T-cell (primary cell): ENCODE data around the gene CDC14A. TPM values are rescaled to one million over a fixed set of nuclear protein-coding genes. Genes with fewer than 3 reads are reported as not detected.

Source experiments
- ATAC-seq, 4 experiments: fragments of 200-7000 bp in 3 of 4; fragments of 150-1000 bp in 1 of 4; cut with Tn5 transposase; replicated peaks in 1 of 4; 1 replicate in 3 of 4; 2 replicates in 1 of 4; pipeline ENCODE4 v1.10.0; 2021; ENCODE audit warnings: moderate library complexity in 3 of 4, mild to moderate bottlenecking in 2 of 4, moderate number of reproducible peaks in 1 of 4
- CTCF ChIA-PET, 2 donors: fragments of 300-600 bp; sonication (Branson Sonifier 250); formaldehyde crosslinking; loops; one replicate each; lab custom pipeline; 2022; ENCODE audit warnings: antibody characterized with exemption in 2 of 2; lab: Charles Lee
- POLR2A ChIA-PET, 2 donors: fragments of 300-600 bp; sonication (Branson Sonifier 250); formaldehyde crosslinking; loops; one replicate each; lab custom pipeline; 2022; ENCODE audit warnings: antibody characterized with exemption in 2 of 2; lab: Charles Lee
- DNase-seq, 35 experiments: peaks; one replicate each; pipeline versions ENCODE4 v3.0.0 to v3.0.0-alpha.2; 2013 to 2023
- H3K27ac ChIP-seq: one replicate; pipeline ENCODE4 v1.5.1; 2013; ENCODE audit warnings: low read length
- H3K27me3 ChIP-seq, 2 experiments: replicated peaks in 1 of 2; 1 replicate in 1 of 2; 2 replicates in 1 of 2; pipeline versions ENCODE4 v1.6.1 to v1.7.0; 2013; ENCODE audit warnings: low read length in 1 of 2, mixed read lengths in 1 of 2; ENCODE audit not compliant: control insufficient read depth in 2 of 2, insufficient read depth in 2 of 2; ENCODE audit errors: extremely low read depth in 1 of 2
- H3K36me3 ChIP-seq, 2 donors: 1 replicate in 1 of 2; 2 replicates in 1 of 2; pipeline versions ENCODE4 v1.6.1 to v1.7.0; 2013; ENCODE audit warnings: low read length in 1 of 2; ENCODE audit not compliant: control insufficient read depth in 2 of 2, insufficient read depth in 1 of 2; ENCODE audit errors: extremely low read depth in 1 of 2
- H3K4me1 ChIP-seq, 2 experiments: 1 replicate in 1 of 2; 2 replicates in 1 of 2; pipeline versions ENCODE4 v1.6.1 to v1.7.0; 2013; ENCODE audit warnings: low read length in 2 of 2, mixed read lengths in 1 of 2; ENCODE audit not compliant: insufficient read depth in 2 of 2, control insufficient read depth in 1 of 2; ENCODE audit errors: extremely low read depth in 1 of 2
- H3K4me3 ChIP-seq, 2 donors: 1 replicate in 1 of 2; 2 replicates in 1 of 2; pipeline versions ENCODE4 v1.5.1 to v1.7.0; 2013; ENCODE audit warnings: mild to moderate bottlenecking in 2 of 2, low read length in 1 of 2, moderate library complexity in 1 of 2; ENCODE audit not compliant: control insufficient read depth in 1 of 2; ENCODE audit errors: extremely low read depth in 1 of 2
- H3K9me3 ChIP-seq: 2 replicates; pipeline ENCODE4 v1.7.0; 2013
- H3K27ac Mint-ChIP-seq, 2 donors: one replicate each; pipeline ENCODE4 v1.8.0; 2020 to 2021; ENCODE audit warnings: mild to moderate bottlenecking in 2 of 2, mixed read lengths in 2 of 2
- H3K27me3 Mint-ChIP-seq, 2 donors: one replicate each; pipeline ENCODE4 v1.8.0; 2021 to 2022; ENCODE audit warnings: mixed read lengths in 2 of 2
- H3K36me3 Mint-ChIP-seq: one replicate; pipeline ENCODE4 v1.8.0; 2021; ENCODE audit warnings: mixed read lengths
- H3K4me1 Mint-ChIP-seq, 3 donors: one replicate each; pipeline ENCODE4 v1.8.0; 2020 to 2022; ENCODE audit warnings: mixed read lengths in 3 of 3, mild to moderate bottlenecking in 1 of 3
- H3K4me3 Mint-ChIP-seq, 3 donors: one replicate each; pipeline ENCODE4 v1.8.0; 2020 to 2022; ENCODE audit warnings: mild to moderate bottlenecking in 3 of 3, mixed read lengths in 3 of 3, moderate library complexity in 3 of 3
- H3K9me3 Mint-ChIP-seq, 3 donors: one replicate each; pipeline ENCODE4 v1.8.0; 2020 to 2022; ENCODE audit warnings: mixed read lengths in 3 of 3
- WGBS: methylation state at CpG from one replicate; pipeline ENCODE4 v1.1.5; 2013; ENCODE audit warnings: missing lambda C conversion rate; ENCODE audit not compliant: insufficient coverage; 5-methylcytosine and 5-hydroxymethylcytosine counted together
- total RNA-seq, 35 experiments: library from RNA in 6 of 35; stranded (reverse) in 6 of 35; fragments of 120-200 nt in 1 of 35; gene quantifications; one replicate each; pipeline versions ENCODE4 v1.2.1 to v1.2.4 and lab custom pipeline; 2013 to 2026

Gene CDC14A
- total RNA-seq, 5 donors from 2014 or later (not counting 1 experiment from before 2014, with no cell fraction given): 77.1 to 169 (median 91.6) TPM

DNA sequence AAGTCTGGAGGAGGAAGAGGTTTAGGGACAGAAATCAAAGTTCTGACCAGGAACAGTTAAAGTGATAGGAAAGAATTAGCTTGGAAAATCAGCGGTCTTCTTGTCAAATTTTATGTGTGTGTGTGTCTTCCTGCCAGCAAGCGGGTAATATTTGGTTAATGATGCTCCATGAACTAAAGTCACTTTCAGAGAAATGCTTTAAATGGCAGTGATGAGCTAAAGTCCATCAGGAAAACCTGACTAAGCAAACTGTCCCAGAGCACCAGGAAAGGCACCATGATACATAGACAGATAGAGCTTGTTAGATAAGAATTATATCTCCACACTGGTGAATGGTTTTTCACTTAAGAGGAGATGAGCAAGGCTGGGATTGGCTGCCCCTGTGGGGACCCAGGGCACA lies 10.0 kb upstream of the CDC14A start:
- ATAC-seq (no peak), DNase-seq (no peak)
- CTCF ChIA-PET: no interaction called here
- no peak overlapping the region for H3K4me3 Mint-ChIP-seq
- H3K4me1 Mint-ChIP-seq: no peaks in the 10 kb centered on the region
- Histone ChIP-seq H3K36me3 (no peaks in the 10 kb centered on the region), H3K4me3 (no peak overlapping the region), H3K27me3 (no peaks in the 10 kb centered on the region), H3K27ac (no peak overlapping the region), H3K9me3 (no peaks in the 10 kb centered on the region), H3K4me1 (no peaks in the 10 kb centered on the region)
- no peak overlapping the region for H3K27ac Mint-ChIP-seq
- H3K27me3 Mint-ChIP-seq: no peaks in the 10 kb centered on the region
- 100% methylated on average over 1 of the region's 2 CpGs for WGBS
- H3K36me3 Mint-ChIP-seq: no peaks in the 10 kb centered on the region
- POLR2A ChIA-PET: no interaction called here
- no peaks in the 10 kb centered on the region for H3K9me3 Mint-ChIP-seq

DNA sequence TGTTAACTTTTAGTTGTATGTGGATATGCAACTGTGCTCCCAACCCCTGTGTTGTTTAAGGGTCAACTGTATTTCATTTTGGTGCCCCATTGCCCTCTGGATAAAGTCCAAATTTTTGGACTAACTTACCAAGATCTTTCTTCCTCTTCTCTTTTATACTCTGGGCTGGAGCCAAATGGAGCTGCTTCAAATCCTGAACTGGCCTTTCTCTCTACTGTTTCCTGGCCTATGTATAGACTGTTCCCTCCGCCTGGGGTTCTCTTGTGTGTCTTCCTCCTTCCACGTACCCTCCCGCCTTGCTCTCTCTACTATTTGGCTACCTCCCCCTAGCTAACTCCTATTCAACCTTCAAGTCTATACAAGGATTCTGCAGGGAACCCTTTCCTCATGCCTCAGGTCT lies 8.4 kb upstream of the CDC14A start:
- no peaks in the 10 kb centered on the region for H3K4me1 Mint-ChIP-seq
- no peak overlapping the region for H3K4me3 Mint-ChIP-seq
- no peaks in the 10 kb centered on the region for H3K27me3 Mint-ChIP-seq
- H3K27ac ChIP-seq: no peak overlapping the region
- DNase-seq: no peak
- no peaks in the 10 kb centered on the region for H3K4me1 ChIP-seq
- no peak overlapping the region for H3K4me3 ChIP-seq
- ChIA-PET POLR2A (no interaction called here), CTCF (no interaction called here)
- no peaks in the 10 kb centered on the region for H3K36me3 Mint-ChIP-seq
- no peak overlapping the region for H3K27ac Mint-ChIP-seq
- no peaks in the 10 kb centered on the region for H3K9me3 Mint-ChIP-seq
- ATAC-seq: no peak
- WGBS: 96% methylated on average over 3 of the region's 3 CpGs
- no peaks in the 10 kb centered on the region for H3K9me3 ChIP-seq
- no peaks in the 10 kb centered on the region for H3K36me3 ChIP-seq
- H3K27me3 ChIP-seq: no peaks in the 10 kb centered on the region

DNA sequence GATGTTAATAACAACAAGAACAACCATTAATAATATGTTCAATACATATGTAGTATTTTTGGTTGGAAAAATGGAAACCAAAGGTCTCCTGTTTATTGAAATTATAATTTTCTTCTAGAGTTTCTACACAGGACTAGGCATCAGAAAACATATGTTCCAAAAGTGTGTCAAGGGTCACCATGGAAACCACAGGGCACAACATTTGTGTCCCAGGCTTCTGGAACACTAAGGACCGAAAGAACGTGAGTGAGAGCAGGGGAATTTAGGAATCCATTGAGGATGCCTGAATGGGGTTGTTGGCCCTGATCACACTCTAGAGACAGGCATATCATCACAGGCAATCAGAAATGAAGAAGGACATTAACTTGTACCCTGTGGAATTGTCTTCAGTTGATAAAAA lies 7.5 kb upstream of the CDC14A start:
- WGBS: no CpG with 5 or more reads among the region's 2 CpGs

DNA sequence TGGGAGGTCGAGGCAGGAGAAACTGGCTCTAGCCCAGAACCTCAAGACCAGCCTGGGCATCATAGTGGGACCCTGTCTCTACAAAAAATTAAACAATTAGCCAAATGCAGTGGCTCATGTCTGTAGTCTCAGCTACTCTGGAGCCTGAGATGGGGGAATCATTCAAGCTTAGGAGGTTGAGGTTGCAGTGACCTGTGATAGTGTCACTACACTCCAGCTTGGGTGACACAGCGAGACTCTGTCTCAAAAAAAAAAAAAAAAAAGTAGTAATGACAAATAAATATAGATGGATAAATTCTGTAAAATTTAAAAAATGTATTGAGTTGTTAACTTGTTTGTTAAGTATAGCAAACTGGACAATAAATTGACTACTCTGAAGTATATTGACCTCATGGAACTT lies 5.9 kb upstream of the CDC14A start:
- H3K4me3 Mint-ChIP-seq: no peak overlapping the region
- WGBS: no CpG with 5 or more reads among the region's 2 CpGs
- no peaks in the 10 kb centered on the region for H3K27me3 Mint-ChIP-seq
- no peaks in the 10 kb centered on the region for H3K36me3 Mint-ChIP-seq
- no peak for DNase-seq
- no peak overlapping the region for H3K4me3 ChIP-seq
- no peaks in the 10 kb centered on the region for H3K27me3 ChIP-seq
- no peaks in the 10 kb centered on the region for H3K36me3 ChIP-seq
- POLR2A ChIA-PET: no interaction called here
- CTCF ChIA-PET: interaction anchor here (0.6 to 1.2 kb wide), 3 partner anchors 45 to 1341 kb away, joined by 3 to 6 read pairs (median 3); no protein-coding TSS in a partner anchor
- no peak overlapping the region for H3K27ac ChIP-seq
- no peaks in the 10 kb centered on the region for H3K9me3 Mint-ChIP-seq
- peaks cover 0 to 5% (median 3%) of the 10 kb centered on the region in 3 donors for H3K4me1 Mint-ChIP-seq
- peaks cover 0 to 7% of the 10 kb centered on the region in 2 experiments for H3K4me1 ChIP-seq
- ATAC-seq: no peak
- H3K9me3 ChIP-seq: no peaks in the 10 kb centered on the region
- H3K27ac Mint-ChIP-seq: no peak overlapping the region

More for the DNA sequence above, 7.5 kb upstream of the CDC14A start:
- no peaks in the 10 kb centered on the region for H3K9me3 ChIP-seq
- H3K36me3 ChIP-seq: no peaks in the 10 kb centered on the region
- Mint-ChIP-seq H3K36me3 (no peaks in the 10 kb centered on the region), H3K27ac (no peak overlapping the region), H3K4me1 (no peaks in the 10 kb centered on the region), H3K9me3 (no peaks in the 10 kb centered on the region), H3K4me3 (no peak overlapping the region), H3K27me3 (no peaks in the 10 kb centered on the region)
- no peak overlapping the region for H3K4me3 ChIP-seq
- no peaks in the 10 kb centered on the region for H3K27me3 ChIP-seq
- CTCF ChIA-PET: no interaction called here
- H3K4me1 ChIP-seq: no peaks in the 10 kb centered on the region
- POLR2A ChIA-PET: no interaction called here
- ATAC-seq (no peak), DNase-seq (no peak)
- no peak overlapping the region for H3K27ac ChIP-seq

DNA sequence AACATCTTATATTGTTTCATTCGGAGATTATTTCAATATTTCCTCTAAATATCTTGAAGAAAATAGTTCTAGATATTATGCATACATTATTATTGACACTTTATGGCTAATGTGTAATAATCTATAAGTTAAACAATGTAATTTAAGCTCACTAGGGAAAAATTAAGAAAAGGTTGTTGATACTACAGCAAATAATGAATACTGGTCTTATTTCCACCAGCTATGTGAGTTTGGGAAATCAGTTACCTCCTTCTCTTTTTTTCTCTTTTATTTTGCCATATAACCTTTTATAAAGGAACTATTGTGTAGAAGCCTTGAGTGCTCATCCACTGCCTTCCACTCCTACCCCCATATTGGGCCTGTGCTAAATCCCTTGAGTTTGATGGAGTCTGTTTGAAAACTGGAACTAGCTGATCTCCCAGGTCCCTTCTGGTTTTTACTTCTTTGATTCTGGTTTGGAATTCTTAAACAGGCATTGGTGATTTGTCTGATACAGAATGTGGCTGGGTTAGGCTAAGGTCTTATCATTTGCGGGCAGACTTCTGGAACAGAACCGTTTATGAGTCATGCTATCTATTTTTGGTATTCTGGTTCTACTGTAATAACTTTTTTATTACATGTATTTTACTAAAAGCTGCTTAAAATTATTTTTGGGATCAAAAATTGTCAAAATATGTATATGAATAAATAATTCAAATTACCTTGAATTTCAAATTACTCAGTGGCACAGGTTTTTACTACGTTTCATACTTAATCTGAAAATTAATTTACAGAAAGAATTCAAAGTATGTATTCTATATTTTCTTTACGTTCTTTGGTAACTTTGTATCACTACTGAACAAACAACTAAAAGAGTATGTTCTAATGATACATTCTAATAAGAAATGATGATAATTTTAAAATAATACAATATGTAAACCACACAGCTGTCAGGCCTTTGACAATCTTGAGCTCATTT lies 5.0 kb upstream of the CDC14A start:
- Mint-ChIP-seq H3K4me3 (no peak overlapping the region), H3K27me3 (no peaks in the 10 kb centered on the region), H3K27ac (no peak overlapping the region), H3K4me1 (peaks cover 3 to 7% (median 5%) of the 10 kb centered on the region in 3 donors), H3K9me3 (no peaks in the 10 kb centered on the region), H3K36me3 (no peaks in the 10 kb centered on the region)
- ATAC-seq (no peak), DNase-seq (no peak)
- Histone ChIP-seq H3K9me3 (no peaks in the 10 kb centered on the region), H3K27ac (no peak overlapping the region), H3K27me3 (no peaks in the 10 kb centered on the region), H3K4me1 (peaks cover 0 to 7% of the 10 kb centered on the region in 2 experiments), H3K4me3 (no peak overlapping the region), H3K36me3 (no peaks in the 10 kb centered on the region)
- ChIA-PET POLR2A (interaction anchor here in 1 of 2 donors (1.0 kb wide), 1 partner anchor 28 kb away, joined by 4 read pairs; no protein-coding TSS in a partner anchor), CTCF (interaction anchor here (0.7 to 1.2 kb wide), 3 partner anchors 11 to 112 kb away, joined by 3 to 6 read pairs (median 3); no protein-coding TSS in a partner anchor)
- no CpG with 5 or more reads among the region's 5 CpGs for WGBS

DNA sequence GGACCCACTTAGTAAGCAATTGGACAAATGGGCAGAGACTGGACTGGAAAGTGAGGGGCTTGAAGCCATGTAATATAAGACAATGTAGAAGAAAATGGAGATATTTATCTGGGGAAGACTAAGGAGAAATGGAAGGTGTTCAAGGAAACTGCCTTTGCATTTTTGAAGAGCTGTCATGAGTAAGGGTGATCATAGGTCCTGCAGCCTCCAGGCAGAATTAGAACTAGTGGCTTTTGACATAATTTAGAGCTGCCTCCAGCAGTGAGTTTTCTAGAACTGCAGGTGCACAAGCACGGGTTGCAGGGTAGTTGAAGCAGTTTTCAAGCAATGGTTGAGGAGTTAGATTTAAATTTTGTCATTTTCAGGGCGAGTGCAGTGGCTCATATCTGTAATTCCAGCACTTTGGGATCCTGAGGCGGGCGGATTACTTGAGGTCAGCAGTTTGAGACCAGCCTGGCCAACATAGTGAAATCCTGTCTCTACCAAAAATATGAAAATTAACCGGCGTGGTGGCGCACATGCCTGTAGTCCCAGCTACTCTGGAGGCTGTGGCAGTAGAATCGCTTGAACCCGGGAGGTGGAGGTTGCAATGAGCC lies 3.7 kb upstream of the CDC14A start:
- Mint-ChIP-seq H3K27me3 (no peaks in the 10 kb centered on the region), H3K9me3 (no peaks in the 10 kb centered on the region), H3K27ac (no peak overlapping the region), H3K36me3 (peaks cover 2% of the 10 kb centered on the region), H3K4me3 (no peak overlapping the region), H3K4me1 (peaks cover 3 to 13% (median 5%) of the 10 kb centered on the region in 3 donors)
- Histone ChIP-seq H3K27me3 (no peaks in the 10 kb centered on the region), H3K36me3 (no peaks in the 10 kb centered on the region), H3K9me3 (no peaks in the 10 kb centered on the region), H3K4me3 (no peak overlapping the region), H3K27ac (no peak overlapping the region), H3K4me1 (peaks cover 0 to 7% of the 10 kb centered on the region in 2 experiments)
- DNase-seq: no peak
- CTCF ChIA-PET: interaction anchor here (0.6 to 0.7 kb wide), 3 partner anchors 75 to 1107 kb away, joined by 3 to 4 read pairs (median 4); no protein-coding TSS in a partner anchor
- POLR2A ChIA-PET: interaction anchor here (0.7 kb wide), 2 partner anchors 12 to 73 kb away, joined by 6 to 7 read pairs; no protein-coding TSS in a partner anchor
- no peak for ATAC-seq
- WGBS: 63% methylated on average over 2 of the region's 9 CpGs
